WTC11 (cell line): ENCODE results near the gene UGT1A5. TPM values are rescaled to one million over a fixed set of nuclear protein-coding genes. Genes with fewer than 3 reads are reported as not detected.

Source experiments
- ATAC-seq: fragments of 200-7000 bp; cut with Tn5 transposase; 2 replicates; pipeline ENCODE4 v1.10.0; 2021; ENCODE audit warnings: mild to moderate bottlenecking, moderate library complexity
- CTCF ChIA-PET: fragments of 300-600 bp; sonication (Branson Sonifier 250); formaldehyde crosslinking; loops from one replicate; lab custom pipeline; 2021; ENCODE audit warnings: antibody characterized with exemption; lab: Charles Lee
- POLR2A ChIA-PET: fragments of 350-600 bp; sonication (Branson Sonifier 250); formaldehyde crosslinking; loops from one replicate; lab custom pipeline; 2021; ENCODE audit warnings: antibody characterized with exemption; lab: Charles Lee
- DNase-seq: peaks from one replicate; pipeline ENCODE4 v3.0.0; 2021; ENCODE audit warnings: low spot score
- H3K27ac Mint-ChIP-seq: 2 replicates; pipeline ENCODE4 v1.8.0; 2021; ENCODE audit warnings: mixed read lengths
- H3K27me3 Mint-ChIP-seq: 2 replicates; pipeline ENCODE4 v1.8.0; 2021; ENCODE audit warnings: low read depth, mild to moderate bottlenecking, moderate library complexity, mixed read lengths
- H3K36me3 Mint-ChIP-seq: 2 replicates; pipeline ENCODE4 v1.8.0; 2021; ENCODE audit warnings: mixed read lengths
- H3K4me1 Mint-ChIP-seq: 2 replicates; pipeline ENCODE4 v1.8.0; 2022; ENCODE audit warnings: mixed read lengths
- H3K4me3 Mint-ChIP-seq: 2 replicates; pipeline ENCODE4 v1.8.0; 2021; ENCODE audit warnings: mild to moderate bottlenecking, moderate library complexity, mixed read lengths
- H3K9me3 Mint-ChIP-seq: 2 replicates; pipeline ENCODE4 v1.8.0; 2021; ENCODE audit warnings: mixed read lengths
- ATF3 ChIP-seq: sonication (generic); formaldehyde crosslinking; conservative IDR thresholded peaks from 2 replicates; pipeline ENCODE4 v1.8.1; 2022; ENCODE audit warnings: mild to moderate bottlenecking, missing genetic modification reagents
- ATF6 ChIP-seq: sonication (generic); formaldehyde crosslinking; IDR thresholded peaks from 2 replicates; pipeline ENCODE4 v1.8.1; 2023; ENCODE audit warnings: mild to moderate bottlenecking, missing genetic modification reagents
- CBFB ChIP-seq: sonication (generic); formaldehyde crosslinking; IDR thresholded peaks from 2 replicates; pipeline ENCODE4 v1.8.1; 2022; ENCODE audit warnings: mild to moderate bottlenecking, low read depth, missing genetic modification reagents
- CREB1 ChIP-seq: sonication (generic); formaldehyde crosslinking; IDR thresholded peaks from 2 replicates; pipeline ENCODE4 v1.8.0; 2023; ENCODE audit warnings: mild to moderate bottlenecking, missing genetic modification reagents
- CREM ChIP-seq: sonication (generic); formaldehyde crosslinking; IDR thresholded peaks from 2 replicates; pipeline ENCODE4 v1.8.1; 2022; ENCODE audit warnings: mild to moderate bottlenecking, missing genetic modification reagents, moderate library complexity
- ERG ChIP-seq: fragments of 250-450 bp; sonication (Bioruptor Pico); IDR thresholded peaks from 2 replicates; pipeline ENCODE4 v1.8.0; 2021; ENCODE audit warnings: mild to moderate bottlenecking
- ETV6 ChIP-seq: sonication (generic); formaldehyde crosslinking; IDR thresholded peaks from 2 replicates; pipeline ENCODE4 v1.8.1; 2022; ENCODE audit warnings: mild to moderate bottlenecking, missing genetic modification reagents
- GRHL2 ChIP-seq: fragments of 250-450 bp; sonication (Bioruptor Pico); IDR thresholded peaks from 2 replicates; pipeline ENCODE4 v1.8.0; 2022; ENCODE audit warnings: mild to moderate bottlenecking, moderate library complexity; ENCODE audit not compliant: insufficient replicate concordance, severe bottlenecking
- HMGA2 ChIP-seq: fragments of 250-450 bp; sonication (Bioruptor Pico); IDR thresholded peaks from 2 replicates; pipeline ENCODE4 v1.4.0; 2021; ENCODE audit warnings: mild to moderate bottlenecking, moderate library complexity
- NFE2L1 ChIP-seq: sonication (generic); formaldehyde crosslinking; IDR thresholded peaks from 2 replicates; pipeline ENCODE4 v1.8.1; 2023; ENCODE audit warnings: missing genetic modification reagents
- PRDM15 ChIP-seq: sonication (generic); formaldehyde crosslinking; IDR thresholded peaks from 2 replicates; pipeline ENCODE4 v1.8.0; 2022; ENCODE audit warnings: missing genetic modification reagents
- PRRX2 ChIP-seq: fragments of 250-450 bp; sonication (Bioruptor Pico); IDR thresholded peaks from 2 replicates; pipeline ENCODE4 v1.8.0; 2021; ENCODE audit warnings: mild to moderate bottlenecking
- RELA ChIP-seq: sonication (generic); formaldehyde crosslinking; IDR thresholded peaks from 2 replicates; pipeline ENCODE4 v1.8.1; 2022; ENCODE audit warnings: missing genetic modification reagents, mild to moderate bottlenecking, borderline replicate concordance
- RORB ChIP-seq: fragments of 250-450 bp; sonication (Bioruptor Pico); IDR thresholded peaks from 2 replicates; pipeline ENCODE4 v1.9.0; 2021; ENCODE audit warnings: mild to moderate bottlenecking
- SMAD3 ChIP-seq: sonication (generic); formaldehyde crosslinking; IDR thresholded peaks from 2 replicates; pipeline ENCODE4 v1.8.0; 2022; ENCODE audit warnings: missing genetic modification reagents, mild to moderate bottlenecking, borderline replicate concordance
- TEAD4 ChIP-seq: sonication (generic); formaldehyde crosslinking; IDR thresholded peaks from 2 replicates; pipeline ENCODE4 v1.8.0; 2022; ENCODE audit warnings: mild to moderate bottlenecking, missing genetic modification reagents
- TP53 ChIP-seq: sonication (generic); formaldehyde crosslinking; IDR thresholded peaks from 2 replicates; pipeline ENCODE4 v1.8.1; 2023; ENCODE audit warnings: mild to moderate bottlenecking, missing genetic modification reagents
- USF1 ChIP-seq: sonication (generic); formaldehyde crosslinking; IDR thresholded peaks from 2 replicates; pipeline ENCODE4 v1.8.0; 2022; ENCODE audit warnings: mild to moderate bottlenecking, missing genetic modification reagents
- USF2 ChIP-seq: sonication (generic); formaldehyde crosslinking; IDR thresholded peaks from 2 replicates; pipeline ENCODE4 v1.8.1; 2023; ENCODE audit warnings: mild to moderate bottlenecking, missing genetic modification reagents, moderate library complexity
- ZBTB21 ChIP-seq: sonication (generic); formaldehyde crosslinking; IDR thresholded peaks from 2 replicates; pipeline ENCODE4 v1.8.1; 2023; ENCODE audit warnings: mild to moderate bottlenecking, missing genetic modification reagents, borderline replicate concordance
- ZNF671 ChIP-seq: fragments of 250-450 bp; sonication (Bioruptor Pico); IDR thresholded peaks from 2 replicates; pipeline ENCODE4 v1.8.0; 2021; ENCODE audit warnings: mild to moderate bottlenecking
- total RNA-seq: library from RNA; stranded (reverse); gene quantifications from 3 replicates; pipeline ENCODE4 v1.2.3, GENCODE V29; 2021

Gene UGT1A5
- total RNA-seq, 1 experiment from 2014 or later, result not detected

- H3K36me3 Mint-ChIP-seq, result no peaks in the 10 kb centered on the region
- ChIA-PET POLR2A (no interaction called here), CTCF (no interaction called here)
- no peak overlapping the region for H3K27ac Mint-ChIP-seq
- DNase-seq (no peak), ATAC-seq (no peak)
- TF ChIP-seq GRHL2 (CRISPR knock-in tag), result no peak
- H3K4me1 Mint-ChIP-seq, result peaks cover 3% of the 10 kb centered on the region
- H3K9me3 Mint-ChIP-seq, result peaks cover 12% of the 10 kb centered on the region
- H3K4me3 Mint-ChIP-seq, result no peak overlapping the region
- H3K27me3 Mint-ChIP-seq, result peaks cover 7% of the 10 kb centered on the region; the same call in 1 of the 2 replicates
Measured at GRCh38 chr2:233764761-233765160, 52.1 kb downstream of the UGT1A5 start.

GRCh38 chr2:233766416-233766815 is 53.7 kb downstream of the UGT1A5 start:
- CTCF ChIA-PET, result no interaction called here
- POLR2A ChIA-PET, result no interaction called here
- peaks cover 5% of the 10 kb centered on the region; the same call in 1 of the 2 replicates for H3K27me3 Mint-ChIP-seq
- ATAC-seq (no peak), DNase-seq (no peak)
- H3K27ac Mint-ChIP-seq, result no peak overlapping the region
- H3K9me3 Mint-ChIP-seq, result peaks cover 12% of the 10 kb centered on the region
- no peaks in the 10 kb centered on the region for H3K36me3 Mint-ChIP-seq
- H3K4me1 Mint-ChIP-seq, result peaks cover 3% of the 10 kb centered on the region
- H3K4me3 Mint-ChIP-seq, result no peak overlapping the region
- TF ChIP-seq CBFB (no peak), CREB1 (no peak), SMAD3 (CRISPR knock-in tag) (no peak), ZBTB21 (CRISPR knock-in tag) (no peak), RORB (CRISPR knock-in tag) (no peak), USF2 (no peak), NFE2L1 (CRISPR knock-in tag) (no peak), ZNF671 (CRISPR knock-in tag) (no peak), PRRX2 (CRISPR knock-in tag) (no peak), USF1 (CRISPR knock-in tag) (no peak), PRDM15 (CRISPR knock-in tag) (no peak), TP53 (CRISPR knock-in tag) (no peak)
- TF ChIP-seq, all 79 proteins: peak for 0

GRCh38 chr2:233768076-233768475 is 55.4 kb downstream of the UGT1A5 start:
- Mint-ChIP-seq H3K9me3 (peaks cover 12% of the 10 kb centered on the region), H3K27me3 (peaks cover 5% of the 10 kb centered on the region; the same call in 1 of the 2 replicates), H3K4me3 (no peak overlapping the region), H3K4me1 (peaks cover 3% of the 10 kb centered on the region), H3K36me3 (no peaks in the 10 kb centered on the region), H3K27ac (no peak overlapping the region)
- DNase-seq (no peak), ATAC-seq (no peak)
- TF ChIP-seq RELA (CRISPR knock-in tag) (no peak), CREM (CRISPR knock-in tag) (no peak), HMGA2 (no peak), ERG (CRISPR knock-in tag) (no peak), ATF6 (no peak), TEAD4 (CRISPR knock-in tag) (no peak), ATF3 (CRISPR knock-in tag) (no peak), ETV6 (CRISPR knock-in tag) (no peak)
- CTCF ChIA-PET, result no interaction called here
- POLR2A ChIA-PET, result no interaction called here
